Fibroblast of skin of right biceps (primary cell): ENCODE data around the gene RADIL.

ENCODE experiments used
- DNase-seq: peaks from one replicate; pipeline ENCODE4 v3.0.0-alpha.2; 2013

The RADIL gene

DNA sequence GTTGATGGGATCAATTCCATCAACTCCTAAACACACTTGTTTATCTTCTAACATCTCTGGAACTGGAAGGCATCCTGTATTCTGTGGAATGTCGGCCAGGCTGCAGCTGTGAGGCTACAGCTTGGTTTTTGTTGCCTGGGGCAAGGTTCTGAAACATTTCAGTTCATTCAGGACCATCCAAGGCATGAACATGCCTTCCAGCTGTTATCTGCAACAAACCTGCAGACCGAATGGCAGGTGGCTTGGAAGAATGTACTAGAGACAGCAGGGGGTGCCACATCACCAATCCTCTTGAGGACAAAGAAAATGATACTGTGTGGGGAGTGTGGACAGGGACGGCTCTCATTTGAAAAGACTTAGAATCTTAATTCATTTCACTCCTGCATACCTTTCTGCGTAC is 34.1 kb downstream of the RADIL start:
- peak; percentile 30 for DNase-seq

GRCh38 chr7:4845740-4846142 is 37.8 kb downstream of the RADIL start:
- DNase-seq = peak; percentile 6

DNA sequence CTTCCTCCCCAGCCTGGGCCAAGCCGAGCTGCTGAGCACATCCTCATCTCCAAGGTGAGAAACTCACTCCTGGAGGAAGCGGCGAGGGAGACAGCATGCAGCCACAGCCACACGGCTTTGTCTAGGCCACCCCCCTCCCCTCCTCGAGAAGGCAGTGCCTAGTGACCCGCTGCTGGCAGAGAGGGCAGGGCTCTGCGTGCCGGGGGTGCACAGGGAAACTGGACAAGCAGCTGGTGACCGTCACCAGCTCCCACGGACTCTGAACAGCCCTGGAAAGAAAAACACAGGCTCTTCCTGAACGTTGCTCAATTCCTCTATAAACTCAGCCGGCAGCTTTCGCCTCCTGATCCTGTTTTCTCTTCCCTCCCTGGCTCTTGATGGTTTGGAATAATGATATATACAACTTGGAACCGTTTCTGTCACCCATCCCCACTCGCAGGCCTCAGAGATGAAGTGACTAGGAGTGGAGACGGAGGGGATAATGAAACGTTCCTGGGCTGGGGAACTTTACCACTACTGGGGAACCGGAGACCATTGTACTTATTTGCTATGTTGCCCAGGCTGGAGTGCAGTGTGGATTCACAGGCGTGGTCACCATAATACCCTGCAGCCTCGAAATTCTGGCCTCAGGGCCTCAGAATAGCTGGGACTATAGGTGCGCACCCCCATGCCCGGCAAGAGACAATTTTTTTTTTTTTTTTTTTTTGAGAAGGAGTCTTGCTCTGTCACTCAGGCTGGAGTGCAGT is 41.0 kb downstream of the RADIL start:
- DNase-seq = no peak

DNA sequence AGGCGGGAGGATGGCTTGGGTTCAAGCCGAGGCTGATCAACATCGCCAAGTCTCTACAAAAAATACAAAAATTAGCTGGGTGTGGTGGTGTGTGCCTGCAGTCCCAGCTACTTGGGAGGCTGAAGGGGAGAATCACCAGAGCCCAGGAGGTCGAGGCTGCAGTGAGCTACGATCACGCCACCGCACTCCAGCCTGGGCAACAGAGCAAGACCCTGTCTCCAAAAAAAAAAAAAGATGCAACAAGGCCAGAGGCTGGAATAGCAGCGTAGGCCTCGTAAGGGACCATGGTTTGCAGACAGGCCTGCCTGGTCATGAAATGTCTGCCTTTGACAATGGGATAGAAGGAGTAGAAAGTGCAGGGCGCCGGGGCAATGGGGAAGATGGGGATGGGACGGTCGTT is 41.7 kb downstream of the RADIL start:
- DNase-seq = no peak

DNA sequence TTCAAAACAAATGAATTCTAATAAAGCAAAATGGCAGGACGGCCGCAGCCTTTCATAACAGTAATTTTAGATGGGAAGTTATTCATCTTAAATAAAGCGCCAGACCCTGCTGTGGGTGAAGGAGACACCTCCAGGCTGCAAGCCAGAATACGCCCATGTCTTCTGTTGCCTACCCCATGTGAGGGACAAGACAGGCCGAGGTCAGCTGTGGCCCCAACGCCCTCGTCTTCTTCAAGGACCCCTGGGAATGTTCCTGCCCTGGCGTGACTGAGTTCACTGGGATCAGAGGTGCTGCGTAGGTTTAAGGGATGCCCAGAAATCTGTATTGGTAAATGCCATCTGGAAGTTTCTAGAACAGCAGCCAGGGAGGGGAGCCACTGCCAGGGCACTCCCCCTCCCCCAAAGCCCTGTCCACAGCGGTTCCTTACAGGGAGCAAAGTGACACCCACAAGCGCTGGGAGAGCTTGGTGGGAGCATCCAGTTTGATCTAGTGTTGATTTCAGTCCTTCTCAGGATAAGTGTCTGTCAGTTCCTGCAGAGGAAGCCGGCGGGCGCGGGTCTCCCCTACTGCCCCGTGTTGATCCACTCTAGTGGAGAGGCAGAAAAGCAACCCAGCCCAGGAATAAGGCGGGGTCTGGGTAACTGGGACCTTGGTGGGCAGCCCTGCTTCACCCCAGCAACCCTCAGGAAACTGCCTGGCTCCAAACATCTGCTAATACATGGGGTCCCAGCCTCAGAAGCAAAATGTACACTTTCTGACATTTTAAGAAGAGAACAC is 42.3 kb downstream of the RADIL start:
- no peak for DNase-seq

GRCh38 chr7:4840079-4840501 is 43.4 kb downstream of the RADIL start:
- DNase-seq = no peak

DNA sequence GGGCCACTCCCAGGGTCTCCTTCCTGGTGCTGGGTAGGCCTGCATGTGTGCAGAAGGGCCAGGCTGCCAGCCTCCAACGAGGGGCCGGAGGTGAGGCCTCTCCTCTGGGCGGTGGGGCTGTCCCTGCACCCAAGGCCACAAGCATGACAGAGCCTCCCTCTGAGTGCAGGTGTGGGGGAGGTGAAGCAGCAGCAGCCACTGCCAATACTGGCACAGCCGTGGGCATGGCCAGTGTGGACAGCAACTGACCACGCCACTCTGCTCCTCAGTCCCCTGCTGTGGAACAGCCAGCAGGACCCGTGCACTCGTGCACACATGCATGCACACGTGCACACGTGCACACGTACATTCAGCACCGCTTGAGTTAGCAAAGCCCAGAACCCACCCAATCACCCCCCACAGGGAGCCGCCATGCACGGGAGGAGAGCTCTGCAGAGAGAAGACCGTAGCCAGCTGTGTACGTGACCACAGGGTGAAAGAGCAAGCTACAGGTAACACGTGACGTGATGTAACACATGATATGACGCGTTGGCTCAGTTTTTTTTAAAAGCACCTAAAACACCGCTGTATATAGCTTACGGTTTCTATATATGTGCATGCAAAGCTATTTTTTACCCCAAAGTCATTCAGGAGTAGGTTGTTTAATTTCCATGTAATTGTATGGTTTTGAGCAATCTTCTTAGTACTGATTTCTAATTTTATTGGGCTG is 44.7 kb downstream of the RADIL start:
- no peak for DNase-seq

- no peak for DNase-seq
Observed at GRCh38 chr7:4837803-4838625, 45.5 kb downstream of the RADIL start.

DNA sequence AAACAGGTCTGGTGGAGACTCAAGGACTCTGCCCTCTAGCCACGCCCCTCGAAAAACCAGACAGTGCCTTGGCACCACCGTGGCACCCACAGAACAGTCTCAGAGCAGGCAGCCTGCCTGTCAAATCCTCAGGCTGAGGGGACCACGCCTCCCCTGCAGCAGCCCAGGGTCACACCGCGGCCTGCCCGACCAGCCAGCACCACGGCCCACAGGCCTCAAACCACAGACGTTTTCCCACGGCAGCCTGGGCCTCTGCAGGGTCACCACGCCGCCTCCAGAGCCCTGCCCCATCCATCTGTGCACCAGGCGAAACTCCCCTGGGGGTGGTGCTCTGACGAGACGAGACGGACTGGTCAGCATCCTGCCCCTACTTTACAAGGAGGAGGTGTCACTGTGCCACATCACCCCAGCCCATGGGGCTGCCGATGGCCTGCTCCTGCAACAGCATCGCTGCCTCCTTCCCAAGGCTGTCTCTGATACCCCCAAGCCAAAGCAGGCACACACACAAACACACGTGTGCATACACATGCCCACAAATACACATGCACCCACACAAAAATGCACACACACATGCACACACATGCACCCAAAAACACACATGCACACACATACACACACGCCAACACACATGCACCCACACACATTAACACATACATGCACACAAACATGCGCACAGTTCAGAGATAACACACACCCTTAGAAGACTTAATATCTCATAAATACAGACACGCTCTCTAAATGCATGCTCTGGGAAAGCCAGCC is 46.3 kb downstream of the RADIL start:
- no peak for DNase-seq

- no peak for DNase-seq
Observed at GRCh38 chr7:4836206-4836661, 47.3 kb downstream of the RADIL start.

- no peak for DNase-seq
Observed at GRCh38 chr7:4835398-4836205, 47.9 kb downstream of the RADIL start.

DNA sequence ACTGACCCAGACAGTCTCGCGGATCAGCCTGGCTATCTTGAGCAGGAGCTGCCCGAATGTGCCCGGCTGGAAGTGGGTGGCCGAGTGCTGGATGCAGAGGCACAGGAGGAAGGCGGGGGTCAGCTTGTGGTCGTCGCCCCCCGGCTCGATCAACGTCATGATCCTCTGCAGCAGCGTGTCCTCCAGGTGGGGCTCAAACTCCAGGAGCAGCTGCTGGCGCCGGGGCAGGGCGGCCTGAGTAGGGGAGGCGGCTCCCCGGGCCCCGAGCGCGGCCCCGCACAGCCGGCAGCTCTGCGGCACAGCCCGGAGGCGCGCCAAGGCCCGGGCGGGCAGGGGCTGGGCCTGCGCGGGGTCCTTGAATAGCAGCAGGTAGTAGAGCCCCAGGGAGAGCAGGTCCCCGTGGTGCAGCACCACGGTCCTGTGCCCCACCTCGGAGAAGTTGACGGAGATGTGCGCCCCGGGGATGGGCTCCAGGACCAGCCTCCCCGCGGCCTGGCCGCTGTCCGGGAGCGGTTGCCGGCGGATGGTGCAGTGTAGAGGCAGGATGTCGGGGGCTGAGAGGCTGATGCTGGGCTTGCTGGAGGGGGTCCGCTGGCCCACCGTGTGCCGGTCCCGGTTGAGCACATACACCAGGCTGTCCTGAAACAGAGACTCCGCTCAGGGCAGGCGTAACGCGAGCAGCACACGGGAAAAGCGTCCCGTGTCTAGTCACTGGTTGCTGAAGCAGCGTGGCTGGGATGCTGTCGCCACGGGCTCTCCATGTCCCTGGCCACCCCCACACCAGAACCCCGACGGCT is 48.7 kb downstream of the RADIL start:
- no peak for DNase-seq

DNA sequence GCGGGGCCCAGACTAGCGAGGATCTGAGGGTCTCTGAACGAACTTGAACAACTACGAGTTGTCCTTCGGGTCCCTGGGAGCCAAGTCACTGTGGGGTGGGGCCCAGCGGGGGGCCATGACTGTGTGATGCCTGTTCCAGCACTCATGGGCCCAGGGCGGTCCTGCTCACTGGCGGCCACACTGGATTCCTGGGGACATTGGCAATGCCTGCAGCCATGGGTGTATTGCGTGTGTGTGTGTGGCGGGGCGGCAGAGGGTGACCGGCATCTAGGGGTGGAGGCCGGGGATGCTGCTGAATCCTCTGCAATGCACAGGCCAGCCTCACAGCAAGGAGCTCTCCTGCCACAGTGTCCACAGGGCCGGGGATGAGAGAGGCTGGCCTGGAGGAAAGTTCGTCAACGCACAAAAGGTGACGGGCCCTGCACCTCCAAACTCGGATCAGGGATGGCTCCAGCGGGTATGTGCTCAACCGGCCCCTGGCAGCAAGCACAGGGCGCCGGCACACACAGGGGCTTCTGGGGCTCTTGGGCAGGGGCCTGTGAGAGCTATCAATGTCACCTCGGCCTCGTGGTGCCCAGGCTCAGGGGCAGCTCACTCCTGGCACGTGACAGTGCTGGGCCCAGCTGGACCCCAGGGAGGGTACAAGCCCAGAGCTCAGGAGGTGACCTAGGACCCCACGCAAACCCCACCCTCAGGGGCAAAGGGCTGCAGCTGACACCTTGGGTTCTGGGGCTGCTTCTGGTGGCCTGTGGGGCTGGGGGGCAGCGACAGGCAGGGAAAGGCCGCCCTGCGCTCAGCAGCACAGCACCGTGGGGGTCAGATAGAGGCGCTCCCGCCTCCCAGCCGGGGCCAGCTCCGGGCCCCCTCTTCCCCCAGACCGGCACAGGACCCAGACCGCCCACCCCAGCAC is 49.6 kb downstream of the RADIL start:
- DNase-seq = no peak

- DNase-seq = no peak
Observed at GRCh38 chr7:4833176-4833575, 50.3 kb downstream of the RADIL start.

- no peak for DNase-seq
Observed at GRCh38 chr7:4832711-4833110, 50.8 kb downstream of the RADIL start.

GRCh38 chr7:4831723-4832495 is 51.6 kb downstream of the RADIL start:
- no peak for DNase-seq

GRCh38 chr7:4830176-4830575 is 53.3 kb downstream of the RADIL start:
- DNase-seq = peak; percentile 57

DNA sequence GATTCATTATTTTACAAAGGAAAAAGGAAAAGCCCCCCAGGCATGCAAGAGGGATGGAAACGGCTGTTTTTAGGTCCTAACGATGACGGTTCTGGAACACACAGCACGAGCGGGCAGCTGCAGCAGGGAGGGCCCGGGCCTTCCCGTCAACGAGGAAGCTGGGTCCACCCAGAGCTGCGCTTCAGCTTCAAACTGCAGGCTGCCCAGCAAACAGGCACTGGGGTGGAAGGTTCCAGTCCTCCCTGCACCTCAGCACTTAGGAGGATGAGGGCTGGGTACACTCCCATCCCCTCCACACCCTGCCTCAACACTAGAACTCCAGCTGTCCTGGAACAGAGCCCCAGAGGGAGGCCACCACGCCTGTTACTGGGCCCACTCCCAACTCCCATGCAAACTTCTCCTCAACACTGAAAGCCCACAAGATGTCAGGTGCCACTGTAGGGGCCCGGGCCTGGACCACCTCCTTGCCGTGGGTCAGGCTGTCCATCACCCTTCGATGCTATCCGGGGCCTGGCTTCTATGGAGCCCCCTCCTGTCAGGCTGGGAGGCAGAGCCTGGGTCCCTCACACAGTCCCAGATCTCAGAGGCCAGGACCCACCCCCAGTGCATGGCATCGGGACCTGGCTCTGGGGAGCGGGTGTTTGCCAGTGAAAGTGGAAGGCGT is 54.7 kb downstream of the RADIL start:
- no peak for DNase-seq
